GM23248 (cell line): ENCODE measurements around the gene PTPN1. TPM values are rescaled to one million over a fixed set of nuclear protein-coding genes. Genes with fewer than 3 reads are reported as not detected.
"Not testable (repeated sequence)": the region's sequence is repeated elsewhere in the genome, so short reads cannot be mapped to it uniquely, and the experiment has no call there.

Experiments
- DNase-seq: peaks from one replicate; pipeline ENCODE4 v3.0.0-alpha.2; 2015
- H2AFZ ChIP-seq: fragments of 200-600 bp; sonication (generic); 2 replicates; pipeline ENCODE4 v1.6.1; 2016; ENCODE audit warnings: antibody characterized with exemption
- H3F3A ChIP-seq: fragments of 200-600 bp; sonication (generic); 2 replicates; pipeline ENCODE4 v1.6.1; 2016; ENCODE audit warnings: mild to moderate bottlenecking, antibody characterized with exemption, mixed run types; ENCODE audit not compliant: insufficient read depth
- H3K27ac ChIP-seq: fragments of 200-600 bp; sonication (generic); 2 replicates; pipeline ENCODE4 v1.5.1; 2016; ENCODE audit warnings: mild to moderate bottlenecking
- H3K27me3 ChIP-seq: fragments of 200-600 bp; sonication (generic); replicated peaks from 2 replicates; pipeline ENCODE4 v1.6.1; 2016; ENCODE audit warnings: mild to moderate bottlenecking; ENCODE audit not compliant: insufficient read depth
- H3K36me3 ChIP-seq: fragments of 200-600 bp; sonication (generic); 2 replicates; pipeline ENCODE4 v1.6.1; 2016; ENCODE audit warnings: low read depth, mild to moderate bottlenecking
- H3K4me1 ChIP-seq: fragments of 200-600 bp; sonication (generic); 2 replicates; pipeline ENCODE4 v1.6.1; 2016; ENCODE audit warnings: mild to moderate bottlenecking; ENCODE audit not compliant: insufficient read depth
- H3K4me2 ChIP-seq: fragments of 200-600 bp; sonication (generic); one replicate; pipeline ENCODE4 v1.6.1; 2016; ENCODE audit warnings: mild to moderate bottlenecking; ENCODE audit not compliant: unreplicated experiment
- H3K4me3 ChIP-seq: fragments of 200-600 bp; sonication (generic); 2 replicates; pipeline ENCODE4 v1.5.1; 2016; ENCODE audit warnings: mild to moderate bottlenecking
- H3K79me2 ChIP-seq: fragments of 200-600 bp; sonication (generic); 2 replicates; pipeline ENCODE4 v1.6.1; 2016; ENCODE audit warnings: mild to moderate bottlenecking; ENCODE audit not compliant: insufficient read depth
- H3K9ac ChIP-seq: fragments of 200-600 bp; sonication (generic); 2 replicates; pipeline ENCODE4 v1.6.1; 2016; ENCODE audit warnings: mild to moderate bottlenecking
- H3K9me2 ChIP-seq: fragments of 200-600 bp; sonication (generic); 2 replicates; pipeline ENCODE4 v1.6.1; 2016; ENCODE audit warnings: mixed run types, mild to moderate bottlenecking, moderate library complexity; ENCODE audit not compliant: insufficient read depth
- H3K9me3 ChIP-seq: fragments of 200-600 bp; sonication (generic); one replicate; pipeline ENCODE4 v1.6.1; 2017; ENCODE audit warnings: low read depth
- H4K20me1 ChIP-seq: fragments of 200-600 bp; sonication (generic); 2 replicates; pipeline ENCODE4 v1.6.0; 2016; ENCODE audit not compliant: insufficient read depth
- EZH2 ChIP-seq: fragments of 200-600 bp; sonication (generic); IDR thresholded peaks from 2 replicates; pipeline ENCODE4 v1.6.1; 2018; ENCODE audit warnings: antibody characterized with exemption, mild to moderate bottlenecking; ENCODE audit not compliant: insufficient read depth, poor library complexity, severe bottlenecking
- EZH2phosphoT487 ChIP-seq: fragments of 200-600 bp; sonication (generic); IDR thresholded peaks from 2 replicates; pipeline ENCODE4 v1.6.1; 2018; ENCODE audit warnings: antibody characterized with exemption, moderate library complexity, mild to moderate bottlenecking, low read depth; ENCODE audit not compliant: insufficient read depth
- WGBS, 2 experiments: methylation state at CpG; one replicate each; pipeline ENCODE4 v1.1.6; 2015 to 2017; ENCODE audit warnings: low lambda C conversion rate in 2 of 2, low coverage in 1 of 2; ENCODE audit errors: missing lambda C conversion rate in 2 of 2; 5-methylcytosine and 5-hydroxymethylcytosine counted together
- in situ Hi-C: fragments of 300-500 bp; cut with MboI; formaldehyde crosslinking; loops from 2 replicates; pipeline ENCODE4 v1.15.0; 2020
- polyA plus RNA-seq: library from polyadenylated mRNA; unstranded; fragments of >200 nt; fragmentation: Nextera tagmentation; extraction: Ambion mirVana; gene quantifications from 2 replicates; pipeline ENCODE4 v1.2.1, GENCODE V29; 2016
- total RNA-seq: library from RNA; depleted of rRNA; stranded (reverse); fragments of >200 nt; shearing (Covaris generic); gene quantifications from 2 replicates; pipeline ENCODE4 v1.2.3, GENCODE V29; 2014

Gene PTPN1
- total and polyA plus RNA-seq, 2 experiments from 2014 or later = 18.9 to 22.8 TPM

DNA sequence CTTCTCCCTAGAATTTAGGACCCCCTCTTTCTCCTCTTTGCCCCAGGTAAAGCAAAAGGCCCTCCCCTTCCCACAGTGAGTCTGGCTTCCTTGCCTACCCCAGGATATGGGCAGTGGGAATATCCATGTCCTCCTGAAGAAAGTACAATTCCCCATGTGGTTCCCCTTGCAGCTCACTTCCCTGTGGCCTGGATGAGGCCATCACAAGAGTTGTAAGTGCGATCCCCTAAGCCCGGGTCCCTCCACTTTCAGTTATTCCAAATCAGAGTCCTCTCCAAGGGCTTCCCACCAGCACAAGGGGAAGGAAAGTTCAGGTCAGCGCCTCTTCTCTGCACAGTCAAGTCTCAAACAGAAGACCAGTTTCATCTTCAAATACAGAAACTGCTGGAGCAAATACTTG lies 10.2 kb upstream of the PTPN1 start:
- 94 to 97% methylated on average over 3 of the region's 3 CpGs for WGBS, 2 experiments
- Histone ChIP-seq H3K4me1 (peaks cover 32% of the 10 kb centered on the region), H3F3A (peaks cover 38% of the 10 kb centered on the region), H3K27me3 (no peaks in the 10 kb centered on the region), H2AFZ (no peak overlapping the region; the same call in 1 of the 2 replicates), H3K79me2 (no peaks in the 10 kb centered on the region), H3K9ac (no peak overlapping the region), H3K9me2 (no peaks in the 10 kb centered on the region), H3K36me3 (no peaks in the 10 kb centered on the region), H4K20me1 (no peaks in the 10 kb centered on the region), H3K27ac (no peak overlapping the region), H3K9me3 (no peaks in the 10 kb centered on the region), H3K4me3 (no peak overlapping the region), H3K4me2 (no peak overlapping the region)
- TF ChIP-seq EZH2phosphoT487 = no peak
- no peak for TF ChIP-seq EZH2
- no peak for DNase-seq
- in situ Hi-C loops = no loop called here

DNA sequence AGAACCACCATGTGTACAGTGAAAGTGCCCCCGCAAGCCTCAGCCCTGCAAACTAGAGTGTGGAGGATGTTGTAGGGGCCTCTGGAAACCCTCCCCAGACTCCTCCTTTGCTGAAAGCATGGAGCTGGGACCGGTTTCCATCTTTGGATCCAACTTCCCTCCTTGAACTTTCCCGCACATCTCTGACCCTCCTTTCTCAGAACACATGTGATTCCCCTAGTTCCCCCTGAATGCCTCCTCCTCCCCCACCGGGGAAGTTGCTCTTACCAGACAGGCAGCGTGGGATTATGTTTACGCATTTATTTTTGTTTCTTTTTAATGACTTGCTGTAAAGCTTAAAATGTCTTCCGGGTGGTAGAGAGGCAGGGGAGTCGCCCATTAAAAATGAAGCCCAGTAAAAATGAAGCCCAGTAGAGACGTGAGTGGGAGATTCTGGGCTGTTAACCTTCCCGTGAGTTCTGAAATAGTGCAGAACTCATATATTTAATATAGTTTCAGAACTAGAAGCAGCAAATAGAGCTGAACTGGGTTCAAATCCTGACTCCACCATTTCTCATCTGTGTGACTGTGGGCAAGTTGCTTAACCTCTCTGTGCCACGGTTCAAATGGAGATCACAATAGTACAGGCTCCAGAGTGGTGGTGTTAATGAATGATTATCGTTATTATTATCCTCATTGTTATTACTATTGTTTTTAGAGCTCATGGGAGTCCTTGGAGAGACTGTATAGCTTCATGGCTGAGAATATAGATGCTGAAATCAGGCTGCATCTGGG lies 8.0 kb upstream of the PTPN1 start:
- no peak overlapping the region for H3K4me3 ChIP-seq
- H3K4me1 ChIP-seq = peaks cover 23% of the 10 kb centered on the region
- peak overlapping the region; percentile 70 for H2AFZ ChIP-seq
- no peaks in the 10 kb centered on the region for H3K9me3 ChIP-seq
- whole genome bisulfite sequencing, 2 experiments = 84 to 89% methylated on average over 12 of the region's 12 CpGs
- H3K27ac ChIP-seq = peak overlapping the region; percentile 48
- no peaks in the 10 kb centered on the region for H3K27me3 ChIP-seq
- no peak for DNase-seq
- H3K4me2 ChIP-seq = peak overlapping the region; percentile 2
- H3F3A ChIP-seq = peaks cover 29% of the 10 kb centered on the region
- TF ChIP-seq EZH2 = no peak
- no peak for TF ChIP-seq EZH2phosphoT487
- H3K36me3 ChIP-seq = no peaks in the 10 kb centered on the region
- H3K9ac ChIP-seq = peak overlapping the region; percentile 50
- no peaks in the 10 kb centered on the region for H4K20me1 ChIP-seq
- H3K9me2 ChIP-seq = no peaks in the 10 kb centered on the region
- H3K79me2 ChIP-seq = no peaks in the 10 kb centered on the region
- in situ Hi-C loops = no loop called here

DNA sequence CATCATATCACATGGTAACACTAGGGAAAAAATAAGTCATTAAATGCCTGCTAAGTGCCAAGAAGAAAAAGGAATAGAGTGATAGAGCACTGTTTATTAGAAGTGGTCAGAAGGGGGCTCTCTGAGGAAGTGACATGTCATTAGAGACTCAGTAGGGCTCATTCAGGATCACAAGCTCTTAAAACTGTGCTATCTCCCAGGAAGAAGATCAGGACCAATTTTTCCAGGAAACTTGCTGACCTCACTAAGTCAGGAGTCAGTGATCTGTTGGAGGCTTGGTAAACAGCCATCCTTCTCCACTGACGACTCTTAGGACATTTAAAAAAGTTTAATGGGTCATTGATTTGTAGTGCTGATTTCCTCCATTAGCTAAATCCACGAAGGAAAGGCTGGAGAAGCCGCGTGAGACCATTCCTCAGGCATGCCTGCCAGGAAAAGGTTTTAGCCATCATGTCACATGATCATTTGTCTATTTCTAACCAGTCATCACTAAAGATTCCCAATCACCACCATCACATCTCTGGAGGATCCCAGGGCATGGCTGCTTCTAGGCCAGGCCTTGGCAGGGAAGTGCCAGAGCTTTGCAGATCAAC lies 5.9 kb upstream of the PTPN1 start:
- Histone ChIP-seq H3K79me2 (no peaks in the 10 kb centered on the region), H3K9ac (no peak overlapping the region), H3K4me1 (peaks cover 7% of the 10 kb centered on the region), H3K27ac (no peak overlapping the region), H4K20me1 (no peaks in the 10 kb centered on the region), H3K36me3 (no peaks in the 10 kb centered on the region), H3K4me3 (no peak overlapping the region), H3K9me3 (no peaks in the 10 kb centered on the region), H3F3A (peaks cover 19% of the 10 kb centered on the region), H2AFZ (peak overlapping the region; percentile 37; the same call in 1 of the 2 replicates), H3K4me2 (no peak overlapping the region), H3K27me3 (no peaks in the 10 kb centered on the region), H3K9me2 (no peaks in the 10 kb centered on the region)
- in situ Hi-C loops = no loop called here
- TF ChIP-seq EZH2 (no peak), EZH2phosphoT487 (no peak)
- peak; percentile 28 for DNase-seq
- 83% methylated on average over 4 of the region's 4 CpGs for WGBS, 2 experiments

DNA sequence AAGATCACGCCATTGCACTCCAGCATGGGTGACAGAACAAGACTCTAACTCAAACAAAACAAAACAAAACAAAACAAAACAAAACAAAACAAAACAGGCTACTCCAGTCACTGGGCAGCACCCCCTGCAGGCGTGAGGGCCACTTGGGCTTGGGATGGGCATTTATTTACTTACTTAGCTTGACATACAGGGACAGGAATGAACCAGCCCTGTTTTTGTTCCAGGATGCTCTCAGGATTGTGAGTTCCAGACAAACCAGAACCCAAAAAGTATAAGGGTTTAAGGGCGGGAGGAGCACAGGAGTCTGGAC lies 4.0 kb upstream of the PTPN1 start:
- Histone ChIP-seq H3K4me3 (no peak overlapping the region), H3K27me3 (no peaks in the 10 kb centered on the region), H3F3A (peaks cover 23% of the 10 kb centered on the region), H3K36me3 (no peaks in the 10 kb centered on the region), H3K9me2 (no peaks in the 10 kb centered on the region), H2AFZ (no peak overlapping the region), H3K27ac (no peak overlapping the region), H3K79me2 (peaks cover 10% of the 10 kb centered on the region), H3K9ac (no peak overlapping the region), H3K4me2 (no peak overlapping the region), H3K4me1 (peaks cover 12% of the 10 kb centered on the region), H3K9me3 (no peaks in the 10 kb centered on the region), H4K20me1 (no peaks in the 10 kb centered on the region)
- 93 to 98% methylated on average over 3 of the region's 3 CpGs for WGBS, 2 experiments
- in situ Hi-C loops = no loop called here
- DNase-seq = no peak
- TF ChIP-seq EZH2phosphoT487 = no peak
- TF ChIP-seq EZH2 = no peak

DNA sequence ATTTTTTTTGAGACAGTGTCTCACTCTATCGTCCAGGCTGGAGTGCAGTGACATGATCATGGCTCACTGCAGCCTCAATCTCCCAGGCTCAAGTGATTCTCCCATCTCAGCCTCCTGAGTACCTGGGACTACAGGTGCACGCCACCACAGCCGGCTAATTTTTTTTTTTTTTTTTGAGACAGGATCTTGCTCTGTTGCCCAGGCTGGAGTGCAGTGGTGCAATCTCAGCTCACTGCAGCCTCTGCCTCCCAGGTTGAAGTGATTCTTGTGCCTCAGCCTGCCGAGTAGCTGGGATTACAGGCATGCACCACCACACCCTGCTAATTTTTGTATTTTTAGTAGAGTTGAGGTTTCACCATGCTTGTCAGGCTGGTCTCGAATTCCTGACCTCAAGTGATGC lies 2.4 kb upstream of the PTPN1 start:
- H3K9me3 ChIP-seq, H3K9ac ChIP-seq, H4K20me1 ChIP-seq, H2AFZ ChIP-seq, H3K27ac ChIP-seq, DNase-seq, H3K27me3 ChIP-seq, in situ Hi-C loops, H3K4me3 ChIP-seq, H3K9me2 ChIP-seq, H3K4me2 ChIP-seq, H3K36me3 ChIP-seq: not testable (repeated sequence)
- H3K79me2 ChIP-seq = peaks cover 26% of the 10 kb centered on the region
- peaks cover 22% of the 10 kb centered on the region for H3K4me1 ChIP-seq
- 98 to 99% methylated on average over 5 of the region's 5 CpGs for WGBS, 2 experiments
- H3F3A ChIP-seq = peaks cover 27% of the 10 kb centered on the region
